Adrenal gland (tissue), 12 donors: ENCODE measurements around the gene SEPTIN7. TPM values are rescaled to one million over a fixed set of nuclear protein-coding genes. Genes with fewer than 3 reads are reported as not detected.

Experiments used
- DNase-seq, 7 donors: peaks; one replicate each; pipeline ENCODE4 v3.0.0-alpha.2; 2019 to 2020
- H3K27ac ChIP-seq, 5 donors: fragments of 200-600 bp; sonication (generic) in 4 of 5; 1 replicate in 3 of 5; 2 replicates in 2 of 5; pipeline versions ENCODE4 v1.5.1 to v1.8.0; 2016 to 2020; ENCODE audit warnings: mild to moderate bottlenecking in 1 of 5
- H3K27me3 ChIP-seq: fragments of 200-600 bp; 2 replicates; pipeline ENCODE4 v1.8.0; 2021
- H3K36me3 ChIP-seq, 2 donors: fragments of 200-600 bp; replicated peaks in 1 of 2; 1 replicate in 1 of 2; 2 replicates in 1 of 2; pipeline versions ENCODE4 v1.5.1 to v1.8.0; 2018 to 2022
- H3K4me1 ChIP-seq, 2 donors: fragments of 200-600 bp; replicated peaks in 1 of 2; 1 replicate in 1 of 2; 2 replicates in 1 of 2; pipeline versions ENCODE4 v1.5.1 to v1.8.0; 2018 to 2021
- H3K4me3 ChIP-seq, 4 donors: fragments of 200-600 bp; sonication (generic) in 3 of 4; one replicate each; pipeline ENCODE4 v1.5.1; 2016 to 2018
- H3K9me3 ChIP-seq, 3 donors: fragments of 200-600 bp; sonication (generic) in 1 of 3; replicated peaks in 1 of 3; 1 replicate in 2 of 3; 2 replicates in 1 of 3; pipeline versions ENCODE4 v1.5.1 to v1.8.0; 2016 to 2021
- POLR2A ChIP-seq, 2 donors: fragments of 450-650 bp; IDR thresholded peaks; one replicate each; pipeline ENCODE4 v1.6.1; 2017; ENCODE audit warnings: antibody characterized with exemption in 2 of 2, mild to moderate bottlenecking in 2 of 2, moderate library complexity in 1 of 2
- WGBS, 4 donors: extraction: QIAGEN DNeasy Blood & Tissue Kit in 2 of 4; methylation state at CpG; one replicate each; pipeline versions ENCODE4 v1.1.5 to v1.1.7; 2013 to 2017; 5-methylcytosine and 5-hydroxymethylcytosine counted together
- intact Hi-C, 2 donors: fragments of 100-400 bp; cut with DNase I; formaldehyde crosslinking; loops; one replicate each; pipeline versions ENCODE4 v1.14.1 to v1.15.0; 2022 to 2023
- polyA plus RNA-seq, 3 donors: library from polyadenylated mRNA; stranded (reverse); fragments of 200-250 nt in 2 of 3; fragments of 350-450 nt in 1 of 3; fragmentation: Illumina TruSeq in 1 of 3; extraction: RNeasy Lipid Tissue Mini Kit (QIAGEN cat#74804) in 1 of 3; gene quantifications; one replicate each; pipeline ENCODE4 v1.2.3, GENCODE V29; 2013 to 2014
- total RNA-seq, 9 donors: library from RNA; depleted of rRNA in 4 of 9; stranded (reverse); fragments of >200 nt in 4 of 9; fragments of 120-200 nt in 1 of 9; fragmentation: NEBNext Ultra II Directional in 1 of 9; extraction: Animal tissue kit (Norgen Biotek cat#: 25700) in 1 of 9; gene quantifications; one replicate each; pipeline versions ENCODE4 v1.1.0 to v1.2.4, GENCODE V29; 2013 to 2023
- TF ChIP-seq, protein P1 (sequence below), 6 experiments: fragments of 450-650 bp in 4 of 6; fragments of 200-600 bp in 2 of 6; sonication (generic) in 1 of 6; IDR thresholded peaks; 1 replicate in 5 of 6; 2 replicates in 1 of 6; pipeline versions ENCODE4 v1.5.1 to v1.8.0; 2016 to 2021; ENCODE audit warnings: antibody characterized with exemption in 6 of 6, mild to moderate bottlenecking in 2 of 6, moderate library complexity in 1 of 6
- donor health status: healthy with polysubstance abuse.
- donor health status: Bipolar disorder and iron deficiency.
- donor health status: DM: yes; HTN: yes; CAD: no.
- donor health status: DM: no; HTN: no; CAD: no.
- donor health status: DM: no; HTN: no; CAD: no.
- donor health status: DM: yes; HTN: yes; CAD: no.

SEPTIN7 gene
- total and polyA plus RNA-seq, 12 donors, result 72.3 to 267 (median 155) TPM

DNA sequence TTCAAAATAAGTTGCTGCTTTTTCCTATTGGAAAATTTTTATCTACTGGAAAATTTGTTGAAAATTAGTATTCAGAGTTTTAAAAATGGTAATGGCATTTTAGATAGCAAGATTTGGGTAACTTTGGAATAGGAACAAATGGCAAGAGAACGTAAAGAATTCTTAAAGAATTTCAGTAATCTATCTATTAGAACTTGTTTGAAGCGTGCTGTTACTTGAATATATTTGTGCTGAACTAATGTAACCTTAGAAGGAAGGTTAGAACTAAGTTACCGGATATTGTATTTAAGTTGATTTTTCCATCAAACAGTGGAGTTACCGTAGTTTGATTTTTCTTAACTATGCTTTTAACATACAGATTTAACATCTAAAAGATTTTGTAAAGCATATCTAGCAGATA, 25.9 kb downstream of the SEPTIN7 start:
- TF ChIP-seq, protein P1, sequence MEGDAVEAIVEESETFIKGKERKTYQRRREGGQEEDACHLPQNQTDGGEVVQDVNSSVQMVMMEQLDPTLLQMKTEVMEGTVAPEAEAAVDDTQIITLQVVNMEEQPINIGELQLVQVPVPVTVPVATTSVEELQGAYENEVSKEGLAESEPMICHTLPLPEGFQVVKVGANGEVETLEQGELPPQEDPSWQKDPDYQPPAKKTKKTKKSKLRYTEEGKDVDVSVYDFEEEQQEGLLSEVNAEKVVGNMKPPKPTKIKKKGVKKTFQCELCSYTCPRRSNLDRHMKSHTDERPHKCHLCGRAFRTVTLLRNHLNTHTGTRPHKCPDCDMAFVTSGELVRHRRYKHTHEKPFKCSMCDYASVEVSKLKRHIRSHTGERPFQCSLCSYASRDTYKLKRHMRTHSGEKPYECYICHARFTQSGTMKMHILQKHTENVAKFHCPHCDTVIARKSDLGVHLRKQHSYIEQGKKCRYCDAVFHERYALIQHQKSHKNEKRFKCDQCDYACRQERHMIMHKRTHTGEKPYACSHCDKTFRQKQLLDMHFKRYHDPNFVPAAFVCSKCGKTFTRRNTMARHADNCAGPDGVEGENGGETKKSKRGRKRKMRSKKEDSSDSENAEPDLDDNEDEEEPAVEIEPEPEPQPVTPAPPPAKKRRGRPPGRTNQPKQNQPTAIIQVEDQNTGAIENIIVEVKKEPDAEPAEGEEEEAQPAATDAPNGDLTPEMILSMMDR (IDR thresholded peaks at IDR 0.05), result no peak
- TF ChIP-seq POLR2A (IDR thresholded peaks at IDR 0.05), result no peak
- Histone ChIP-seq H3K4me3 (no peak overlapping the region), H3K9me3 (no peaks in the 10 kb centered on the region), H3K27ac (no peak overlapping the region), H3K36me3 (no peaks in the 10 kb centered on the region), H3K4me1 (peaks cover 56 to 80% of the 10 kb centered on the region in 2 donors), H3K27me3 (no peaks in the 10 kb centered on the region)
- 83 to 87% (median 84%) methylated on average over 4 of the region's 4 CpGs for WGBS, 4 donors
- no peak for DNase-seq
- intact Hi-C loops, result no loop called here

DNA sequence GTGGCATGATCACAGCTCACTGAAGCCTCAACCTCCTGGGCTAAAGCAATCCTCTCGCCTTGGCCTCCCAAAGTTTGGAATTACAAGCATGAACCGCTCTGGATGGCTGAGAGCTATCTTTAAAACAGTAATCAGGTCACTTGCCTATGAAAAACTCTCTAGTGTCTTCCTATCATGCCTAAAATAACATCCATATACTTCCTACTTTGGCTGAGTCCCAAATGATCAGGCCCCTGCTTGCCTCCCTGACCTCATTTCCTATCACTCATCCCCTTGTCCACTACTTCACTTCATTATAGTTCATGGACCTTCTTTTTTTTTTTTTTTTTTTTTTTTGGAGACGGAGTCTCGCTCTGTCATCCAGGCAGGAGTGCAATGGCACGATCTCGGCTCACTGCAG, 28.0 kb downstream of the SEPTIN7 start:
- 63 to 76% (median 66%) methylated on average over 6 of the region's 6 CpGs for WGBS, 4 donors
- H3K9me3 ChIP-seq, result no peaks in the 10 kb centered on the region
- H3K27ac ChIP-seq, result no peak overlapping the region
- intact Hi-C loops, result no loop called here
- DNase-seq, result peak in 1 of 7 donors; percentile 53
- TF ChIP-seq, protein P1 (IDR thresholded peaks at IDR 0.05), result no peak
- TF ChIP-seq POLR2A (IDR thresholded peaks at IDR 0.05), result no peak
- H3K27me3 ChIP-seq, result no peaks in the 10 kb centered on the region
- no peak overlapping the region for H3K4me3 ChIP-seq
- H3K4me1 ChIP-seq, result peaks cover 47 to 86% of the 10 kb centered on the region in 2 donors
- peaks cover 0 to 13% of the 10 kb centered on the region in 2 donors for H3K36me3 ChIP-seq

GRCh38 chr7:35831208-35831607, 30.4 kb downstream of the SEPTIN7 start:
- Histone ChIP-seq H3K36me3 (peaks cover 0 to 13% of the 10 kb centered on the region in 2 donors), H3K9me3 (no peaks in the 10 kb centered on the region), H3K4me3 (no peak overlapping the region), H3K4me1 (peaks cover 31 to 69% of the 10 kb centered on the region in 2 donors), H3K27ac (no peak overlapping the region), H3K27me3 (no peaks in the 10 kb centered on the region)
- TF ChIP-seq, protein P1 (IDR thresholded peaks at IDR 0.05), result no peak
- no peak for TF ChIP-seq POLR2A (IDR thresholded peaks at IDR 0.05)
- DNase-seq, result no peak
- intact Hi-C loops, result no loop called here

- Histone ChIP-seq H3K36me3 (no peaks in the 10 kb centered on the region), H3K9me3 (no peaks in the 10 kb centered on the region), H3K4me3 (no peak overlapping the region), H3K27me3 (no peaks in the 10 kb centered on the region), H3K27ac (no peak overlapping the region), H3K4me1 (peaks cover 3 to 17% of the 10 kb centered on the region in 2 donors)
- no peak for DNase-seq
- TF ChIP-seq POLR2A (IDR thresholded peaks at IDR 0.05), result no peak
- TF ChIP-seq, protein P1 (IDR thresholded peaks at IDR 0.05), result no peak
- intact Hi-C loops, result no loop called here
- WGBS, 4 donors, result 78 to 100% (median 86%) methylated on average over 1 of the region's 1 CpG
Measured at GRCh38 chr7:35839860-35840854, 39.3 kb downstream of the SEPTIN7 start.
